ACHN (cell line): ENCODE measurements around the gene CERS5.

Source experiments
- DNase-seq: peaks from one replicate; pipeline ENCODE4 v3.0.0-alpha.2; 2015
- in situ Hi-C: cut with HindIII; loops from 2 replicates; pipeline ENCODE4 v1.10.0; 2017; ENCODE audit warnings: low sequenced_read_pairs, low pct_ligation_motif_present, low pct_unique_long_range_greater_than_20kb

Gene CERS5

DNA sequence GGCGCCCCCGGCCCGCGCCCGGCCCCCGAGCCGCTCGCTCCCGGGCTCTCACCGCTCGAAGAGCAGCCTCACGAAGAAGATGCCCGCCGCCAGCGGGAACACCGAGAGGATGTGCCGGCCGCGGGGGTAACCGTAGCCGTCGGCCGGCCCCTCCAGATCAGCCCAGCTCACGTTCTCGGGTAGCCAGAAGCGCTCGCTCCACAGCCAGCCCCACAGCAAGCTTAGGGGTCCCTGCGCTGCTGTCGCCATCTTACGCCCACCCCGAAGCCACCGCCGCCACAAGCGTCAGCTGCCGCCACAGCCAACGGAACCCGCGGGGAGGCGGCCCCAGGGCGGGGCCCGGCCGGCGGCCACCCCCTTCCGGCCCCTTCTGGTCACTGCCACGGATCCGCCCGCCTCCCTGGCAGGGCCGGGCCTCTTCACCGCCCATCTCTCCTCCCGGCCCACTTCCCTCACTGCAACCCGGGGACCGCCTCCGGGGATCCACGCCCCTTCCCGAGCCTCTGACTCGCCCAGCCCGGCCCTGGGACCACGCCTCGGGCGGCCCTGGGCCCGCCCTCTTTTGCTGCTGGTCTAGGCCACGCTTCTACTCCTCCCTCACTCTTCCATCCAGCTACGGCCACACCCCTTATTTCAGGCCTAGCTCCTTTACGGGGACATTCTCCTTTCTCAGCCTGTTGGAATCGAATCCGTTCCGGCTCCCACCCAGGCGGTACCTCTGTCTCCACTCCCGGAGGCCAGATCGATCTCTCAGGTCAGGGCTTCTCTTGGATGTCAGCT lies at the start of gene CERS5:
Gene CERS5, minus strand, starts transcription at position 321 of the 780 bp plus-strand sequence. Its CDS starts 72 bp downstream, at position 249.
- DNase-seq: peak; percentile 100
- in situ Hi-C loops: no loop called here

- in situ Hi-C loops: no loop called here
- no peak for DNase-seq
Measured at GRCh38 chr12:50215033-50215432, 47.9 kb upstream of the CERS5 start.

- no peak for DNase-seq
- in situ Hi-C loops: no loop called here
Measured at GRCh38 chr12:50214018-50214417, 46.8 kb upstream of the CERS5 start.

DNA sequence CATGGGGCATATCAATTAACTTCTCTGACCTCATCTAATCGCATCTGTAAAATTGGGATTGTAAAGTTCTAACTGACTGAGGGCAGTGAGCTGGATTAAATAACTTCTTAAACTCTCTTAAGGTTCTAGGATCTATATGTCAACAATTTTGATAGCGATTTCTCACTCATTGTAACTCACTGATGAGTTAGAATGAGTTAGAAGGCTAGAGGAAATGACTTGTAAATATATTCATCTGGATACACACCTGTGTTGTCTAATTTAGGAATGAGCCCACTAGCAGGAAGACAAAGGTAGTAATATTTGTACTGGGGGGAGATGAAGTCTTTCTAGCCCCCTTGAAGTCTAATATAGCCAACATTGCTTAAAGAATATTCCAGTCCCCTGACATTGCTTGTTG lies 46.3 kb upstream of the CERS5 start:
- DNase-seq: no peak
- in situ Hi-C loops: no loop called here

DNA sequence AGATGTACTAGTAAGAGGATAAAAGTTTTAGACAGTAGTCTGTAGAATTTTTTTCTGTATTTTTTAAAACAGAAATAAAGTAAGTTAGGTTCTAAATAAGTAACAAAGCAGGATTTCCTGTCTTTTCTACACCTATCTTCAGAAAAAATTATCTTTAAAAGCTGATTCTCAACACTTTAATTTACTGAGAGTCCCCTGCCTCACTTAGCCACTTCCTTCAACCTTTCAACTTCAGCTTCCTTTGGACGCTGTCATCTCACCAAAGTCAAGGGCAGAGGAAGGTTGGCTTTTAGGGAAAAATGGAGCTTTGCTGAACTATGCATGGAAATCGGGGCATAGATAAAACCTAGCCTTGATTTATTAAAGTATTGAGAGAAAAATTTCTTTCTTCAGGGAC lies 44.9 kb upstream of the CERS5 start:
- DNase-seq: no peak
- in situ Hi-C loops: no loop called here

GRCh38 chr12:50211392-50212070 lies 44.4 kb upstream of the CERS5 start:
- in situ Hi-C loops: no loop called here
- no peak for DNase-seq

- no peak for DNase-seq
- in situ Hi-C loops: no loop called here
Measured at GRCh38 chr12:50207424-50207823, 40.3 kb upstream of the CERS5 start.

- in situ Hi-C loops: no loop called here
Measured at GRCh38 chr12:50205648-50206047, 38.5 kb upstream of the CERS5 start.

DNA sequence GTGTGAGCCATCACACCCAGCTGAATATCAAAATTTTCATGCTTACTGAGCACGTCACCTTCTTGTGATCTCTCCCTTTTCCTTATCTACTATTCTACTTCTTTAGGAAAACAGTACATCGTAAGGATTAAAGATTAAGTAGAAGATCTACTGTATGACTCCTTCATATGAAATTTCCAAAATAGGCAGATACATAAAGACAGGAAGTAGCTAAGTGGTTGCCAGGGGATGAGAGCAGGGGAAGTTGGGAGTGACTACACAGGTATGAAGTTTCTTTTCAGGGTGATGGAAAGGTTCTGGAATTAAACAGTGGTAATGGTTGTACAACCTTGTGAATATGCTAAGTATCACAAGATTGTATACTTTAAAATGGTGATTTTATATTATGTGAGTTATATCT lies 36.5 kb upstream of the CERS5 start:
- in situ Hi-C loops: no loop called here
- DNase-seq: no peak

More at GRCh38 chr12:50205648-50206047, 38.5 kb upstream of the CERS5 start:
- no peak for DNase-seq

GRCh38 chr12:50201987-50202521 lies 34.9 kb upstream of the CERS5 start:
- in situ Hi-C loops: no loop called here

GRCh38 chr12:50200552-50201273 lies 33.5 kb upstream of the CERS5 start:
- in situ Hi-C loops: no loop called here
- DNase-seq: no peak

More at GRCh38 chr12:50201987-50202521, 34.9 kb upstream of the CERS5 start:
- peak; percentile 50 for DNase-seq

GRCh38 chr12:50198829-50199228 lies 31.7 kb upstream of the CERS5 start:
- no peak for DNase-seq
- in situ Hi-C loops: no loop called here

- in situ Hi-C loops: no loop called here
- no peak for DNase-seq
Measured at GRCh38 chr12:50197297-50197727, 30.1 kb upstream of the CERS5 start.

GRCh38 chr12:50196537-50196936 lies 29.4 kb upstream of the CERS5 start:
- in situ Hi-C loops: no loop called here
- no peak for DNase-seq

- in situ Hi-C loops: no loop called here
- DNase-seq: no peak
Measured at GRCh38 chr12:50195832-50196231, 28.7 kb upstream of the CERS5 start.

DNA sequence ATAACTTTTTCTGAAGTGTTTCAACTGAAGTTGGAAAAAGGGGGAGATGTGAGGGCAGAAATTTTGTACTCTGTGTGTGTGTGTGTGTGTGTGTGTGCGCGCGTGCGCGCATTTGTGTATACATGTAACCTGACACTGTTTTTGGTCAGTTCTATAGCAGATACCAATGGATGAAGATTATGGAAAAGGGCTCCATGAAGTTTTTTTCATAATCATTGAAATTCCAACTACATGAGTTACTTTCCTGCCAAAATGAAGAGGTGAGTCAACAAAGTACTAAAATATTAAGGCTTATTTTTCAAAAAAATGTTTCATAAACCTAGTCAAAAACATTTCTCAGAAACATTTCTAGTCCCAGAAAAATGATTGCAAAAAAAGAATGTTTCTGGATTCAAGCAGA lies 25.7 kb upstream of the CERS5 start:
- DNase-seq: no peak
- in situ Hi-C loops: no loop called here

DNA sequence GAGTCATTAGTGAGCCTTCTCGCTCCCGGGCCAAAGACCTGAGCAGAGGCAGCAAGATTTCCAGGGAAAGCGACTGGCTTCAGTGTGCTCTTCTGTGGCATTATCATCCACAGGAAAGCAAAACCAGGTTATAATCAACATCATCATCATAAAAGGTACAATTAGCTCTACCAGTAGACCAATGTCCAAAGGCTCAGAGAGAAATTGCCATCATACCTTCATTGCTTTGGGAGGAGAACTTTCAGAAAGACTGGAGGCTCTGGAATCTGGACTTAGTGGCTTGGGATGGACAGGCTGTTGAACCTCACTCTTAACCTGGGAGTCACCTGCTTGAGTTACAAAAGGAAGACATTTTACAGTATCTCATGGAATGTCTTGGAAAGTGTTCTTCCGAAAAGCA lies 25.1 kb upstream of the CERS5 start:
- DNase-seq: no peak
- in situ Hi-C loops: no loop called here

GRCh38 chr12:50190859-50191258 lies 23.7 kb upstream of the CERS5 start:
- in situ Hi-C loops: no loop called here

More at GRCh38 chr12:50190859-50191258, 23.7 kb upstream of the CERS5 start:
- no peak for DNase-seq
